Gastrocnemius medialis (tissue), 4 donors: ENCODE data around the gene POMZP3.
"Not testable (repeated sequence)": the region's sequence is repeated elsewhere in the genome, so short reads cannot be mapped to it uniquely, and the experiment has no call there.

Experiments used
- CTCF ChIP-seq, 5 experiments: fragments of 450-650 bp in 3 of 5; fragments of 200-600 bp in 2 of 5; sonication (generic) in 2 of 5; IDR thresholded peaks in 4 of 5; conservative IDR thresholded peaks in 1 of 5; 1 replicate in 4 of 5; 2 replicates in 1 of 5; pipeline ENCODE4 v1.5.1; 2016 to 2019; ENCODE audit warnings: antibody characterized with exemption in 5 of 5, mild to moderate bottlenecking in 3 of 5, moderate library complexity in 3 of 5
- POLR2A ChIP-seq, 2 donors: fragments of 450-650 bp; IDR thresholded peaks; one replicate each; pipeline ENCODE4 v1.6.1; 2017; ENCODE audit warnings: antibody characterized with exemption in 2 of 2, mild to moderate bottlenecking in 2 of 2, moderate library complexity in 2 of 2

DNA sequence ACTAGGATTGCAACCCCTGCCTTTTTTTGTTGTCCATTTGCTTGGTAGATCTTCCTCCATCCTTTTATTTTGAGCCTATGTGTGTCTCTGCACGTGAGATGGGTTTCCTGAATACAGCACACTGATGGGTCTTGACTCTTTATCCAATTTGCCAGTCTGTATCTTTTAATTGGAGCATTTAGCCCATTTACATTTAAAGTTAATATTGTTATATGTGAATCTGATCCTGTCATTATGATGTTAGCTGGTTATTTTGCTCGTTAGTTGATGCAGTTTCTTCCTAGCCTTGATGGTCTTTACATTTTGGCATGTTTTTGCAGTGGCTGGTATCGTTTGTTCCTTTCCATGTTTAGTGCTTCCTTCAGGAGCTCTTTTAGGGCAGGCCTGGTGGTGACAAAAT is 62.1 kb downstream of the POMZP3 start:
- TF ChIP-seq POLR2A (IDR thresholded peaks at IDR 0.05); CTCF (IDR thresholded peaks at IDR 0.05 in 4 of 5, conservative IDR thresholded peaks at IDR 0.05 in 1 of 5): not testable (repeated sequence)
